RWPE2 (cell line): ENCODE data around the gene GMPPA.

Source experiments
- ATAC-seq: fragments of 200-7000 bp; cut with Tn5 transposase; 3 replicates; pipeline ENCODE4 v1.9.1; 2021; ENCODE audit warnings: low read depth
- DNase-seq: peaks from one replicate; pipeline ENCODE4 v3.0.0-alpha.2; 2020; ENCODE audit warnings: low spot score
- H3K27ac ChIP-seq: fragments of 450-650 bp; 2 replicates; pipeline ENCODE4 v1.5.1; 2017; ENCODE audit warnings: mild to moderate bottlenecking; ENCODE audit not compliant: poor library complexity, severe bottlenecking
- H3K27me3 ChIP-seq: fragments of 250-450 bp; sonication (Bioruptor Pico); 2 replicates; pipeline ENCODE4 v1.5.1; 2021; ENCODE audit warnings: mild to moderate bottlenecking, moderate library complexity; ENCODE audit not compliant: insufficient read depth, poor library complexity, severe bottlenecking
- H3K36me3 ChIP-seq: fragments of 250-450 bp; sonication (Bioruptor Pico); 2 replicates; pipeline ENCODE4 v1.5.1; 2020; ENCODE audit warnings: low read depth, mild to moderate bottlenecking, moderate library complexity
- H3K4me1 ChIP-seq: fragments of 250-450 bp; sonication (Bioruptor Pico); 2 replicates; pipeline ENCODE4 v1.5.1; 2021; ENCODE audit warnings: mild to moderate bottlenecking, moderate library complexity; ENCODE audit not compliant: insufficient read depth, poor library complexity, severe bottlenecking
- H3K4me3 ChIP-seq: fragments of 250-450 bp; sonication (Bioruptor Pico); 2 replicates; pipeline ENCODE4 v1.5.1; 2021; ENCODE audit warnings: mild to moderate bottlenecking, moderate library complexity; ENCODE audit not compliant: severe bottlenecking
- H3K9me3 ChIP-seq: fragments of 250-450 bp; sonication (Bioruptor Pico); 2 replicates; pipeline ENCODE4 v1.5.1; 2021; ENCODE audit warnings: mild to moderate bottlenecking, moderate library complexity; ENCODE audit not compliant: severe bottlenecking
- CTCF ChIP-seq: fragments of 450-650 bp; IDR thresholded peaks from one replicate; pipeline ENCODE4 v1.5.1; 2017; ENCODE audit warnings: mild to moderate bottlenecking, moderate library complexity; ENCODE audit not compliant: poor library complexity, severe bottlenecking

GMPPA gene

GRCh38 chr2:219484343-219485200 is 14.1 kb upstream of the GMPPA start:
- peak; percentile 8; the same call in 2 of the 3 replicates for ATAC-seq
- H3K27ac ChIP-seq: no peak overlapping the region
- H3K4me3 ChIP-seq: no peak overlapping the region
- TF ChIP-seq CTCF: no peak
- H3K27me3 ChIP-seq: peaks cover 26% of the 10 kb centered on the region
- H3K36me3 ChIP-seq: no peaks in the 10 kb centered on the region
- H3K9me3 ChIP-seq: no peaks in the 10 kb centered on the region
- DNase-seq: no peak
- no peaks in the 10 kb centered on the region for H3K4me1 ChIP-seq

GRCh38 chr2:219485201-219485580 is 13.5 kb upstream of the GMPPA start:
- Histone ChIP-seq H3K27me3 (peaks cover 26% of the 10 kb centered on the region), H3K27ac (no peak overlapping the region), H3K4me3 (no peak overlapping the region), H3K4me1 (no peaks in the 10 kb centered on the region), H3K9me3 (no peaks in the 10 kb centered on the region), H3K36me3 (no peaks in the 10 kb centered on the region)
- ATAC-seq (no peak), DNase-seq (no peak)
- no peak for TF ChIP-seq CTCF

- Histone ChIP-seq H3K4me1 (no peaks in the 10 kb centered on the region), H3K4me3 (no peak overlapping the region), H3K9me3 (no peaks in the 10 kb centered on the region), H3K27me3 (peaks cover 26% of the 10 kb centered on the region), H3K36me3 (no peaks in the 10 kb centered on the region), H3K27ac (no peak overlapping the region)
- ATAC-seq (no peak), DNase-seq (no peak)
- no peak for TF ChIP-seq CTCF
Measured at GRCh38 chr2:219486380-219486959, 12.2 kb upstream of the GMPPA start.

- no peak for ATAC-seq
- Histone ChIP-seq H3K27ac (no peak overlapping the region), H3K4me1 (no peaks in the 10 kb centered on the region), H3K36me3 (no peaks in the 10 kb centered on the region), H3K4me3 (no peak overlapping the region), H3K9me3 (no peaks in the 10 kb centered on the region), H3K27me3 (peaks cover 26% of the 10 kb centered on the region)
- no peak for TF ChIP-seq CTCF
- DNase-seq: no peak
Measured at GRCh38 chr2:219488149-219488843, 10.4 kb upstream of the GMPPA start.

GRCh38 chr2:219488844-219489194 is 9.9 kb upstream of the GMPPA start:
- no peak overlapping the region for H3K27ac ChIP-seq
- DNase-seq (no peak), ATAC-seq (no peak)
- no peak overlapping the region for H3K4me3 ChIP-seq
- no peaks in the 10 kb centered on the region for H3K9me3 ChIP-seq
- H3K27me3 ChIP-seq: peaks cover 26% of the 10 kb centered on the region
- no peak for TF ChIP-seq CTCF
- no peaks in the 10 kb centered on the region for H3K36me3 ChIP-seq
- no peaks in the 10 kb centered on the region for H3K4me1 ChIP-seq
